NCI-H1048 (cell line): ENCODE measurements around the gene PRPS2.

Experiments
- DNase-seq: peaks from one replicate; lab custom pipeline; 2025; lab: John Stamatoyannopoulos, UW

Gene PRPS2

GRCh38 chrX:12791257-12792228 is at the start of gene PRPS2:
TSS of gene PRPS2 (plus strand) at chrX:12791412. CDS start at chrX:12791498, 86 bp downstream.
- peak; percentile 28 for DNase-seq

- no peak for DNase-seq
Measured at GRCh38 chrX:12741416-12741815, 49.8 kb upstream of the PRPS2 start.

- no peak for DNase-seq
Measured at GRCh38 chrX:12747433-12747832, 43.8 kb upstream of the PRPS2 start.

- DNase-seq, result no peak
Measured at GRCh38 chrX:12751887-12752286, 39.3 kb upstream of the PRPS2 start.

GRCh38 chrX:12753366-12753765 is 37.8 kb upstream of the PRPS2 start:
- DNase-seq, result no peak

GRCh38 chrX:12758291-12758690 is 32.9 kb upstream of the PRPS2 start:
- DNase-seq, result no peak

- DNase-seq, result no peak
Measured at GRCh38 chrX:12767856-12768255, 23.4 kb upstream of the PRPS2 start.

- no peak for DNase-seq
Measured at GRCh38 chrX:12768491-12768890, 22.7 kb upstream of the PRPS2 start.

GRCh38 chrX:12770440-12770839 is 20.8 kb upstream of the PRPS2 start:
- peak; percentile 6 for DNase-seq

GRCh38 chrX:12771445-12772069 is 19.7 kb upstream of the PRPS2 start:
- DNase-seq, result peak; percentile 1

- no peak for DNase-seq
Measured at GRCh38 chrX:12777670-12778069, 13.5 kb upstream of the PRPS2 start.

- DNase-seq, result no peak
Measured at GRCh38 chrX:12779534-12779933, 11.7 kb upstream of the PRPS2 start.

GRCh38 chrX:12788645-12789044 is 2.6 kb upstream of the PRPS2 start:
- no peak for DNase-seq

GRCh38 chrX:12789976-12790375 is 1.2 kb upstream of the PRPS2 start:
- DNase-seq, result no peak

GRCh38 chrX:12790885-12791256 is 341 bp upstream of the PRPS2 start:
- no peak for DNase-seq

GRCh38 chrX:12792711-12793110 is 1.5 kb downstream of the PRPS2 start:
- no peak for DNase-seq

- DNase-seq, result no peak
Measured at GRCh38 chrX:12794654-12795053, 3.4 kb downstream of the PRPS2 start.

- no peak for DNase-seq
Measured at GRCh38 chrX:12798601-12799000, 7.4 kb downstream of the PRPS2 start.

GRCh38 chrX:12799118-12799517 is 7.9 kb downstream of the PRPS2 start:
- no peak for DNase-seq

GRCh38 chrX:12802741-12803140 is 11.5 kb downstream of the PRPS2 start:
- DNase-seq, result no peak

GRCh38 chrX:12804655-12805054 is 13.4 kb downstream of the PRPS2 start:
- DNase-seq, result no peak

- DNase-seq, result no peak
Measured at GRCh38 chrX:12805333-12805732, 14.1 kb downstream of the PRPS2 start.

- no peak for DNase-seq
Measured at GRCh38 chrX:12811658-12812057, 20.4 kb downstream of the PRPS2 start.
